Measurements from ENCODE around the gene ACP1. TPM values are rescaled to one million over a fixed set of nuclear protein-coding genes. Genes with fewer than 3 reads are reported as not detected.

The ACP1 gene
- polyA plus RNA-seq, 1 of the 3 experiments (the other 2 are of a cell fraction), result 88.9 TPM

DNA sequence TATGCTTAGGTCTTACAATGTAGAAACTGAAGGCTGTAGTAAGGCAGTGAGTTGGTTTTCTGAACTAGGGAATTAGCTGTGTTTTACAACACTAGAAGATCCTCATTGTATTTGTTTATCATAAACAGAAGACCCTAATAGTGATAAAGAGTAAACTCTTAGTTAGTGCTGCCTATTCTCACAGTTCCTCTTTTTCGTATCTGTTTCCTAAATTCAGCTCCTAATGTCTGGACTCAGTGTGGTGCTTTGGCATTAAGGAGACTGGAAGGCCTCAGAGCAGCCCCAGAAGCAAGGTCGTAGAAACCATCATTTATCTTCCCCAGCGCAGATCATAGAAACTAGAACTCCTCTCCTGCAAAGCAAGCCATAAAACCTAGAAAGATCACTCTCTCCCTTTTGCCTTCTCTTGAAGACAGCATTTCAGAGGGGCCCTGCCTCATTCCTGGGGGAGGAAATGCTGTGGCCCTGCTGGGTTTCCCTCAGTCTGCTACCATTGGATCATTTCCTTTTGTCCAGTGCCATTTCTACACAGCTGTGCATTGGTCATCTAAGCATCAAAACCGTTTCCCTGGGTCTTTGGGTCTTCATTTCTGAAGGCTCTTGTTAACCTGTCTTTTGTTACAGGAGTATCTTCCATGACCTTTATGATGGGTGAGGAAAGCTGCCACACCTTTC, 4.7 kb downstream of the ACP1 start:
- no peaks in the 10 kb centered on the region for H3K9me3 ChIP-seq
- no peak for DNase-seq

More for the DNA sequence above, 4.7 kb downstream of the ACP1 start:
- Histone ChIP-seq H3F3A (replicated peaks; ENCODE audit: insufficient read depth) (no peaks in the 10 kb centered on the region), H4K20me1 (ENCODE audit: insufficient read depth) (peaks cover 68% of the 10 kb centered on the region), H3K27me3 (ENCODE audit: insufficient read depth) (no peaks in the 10 kb centered on the region), H3K36me3 (replicated peaks in 1 of 2; ENCODE audit: control insufficient read depth in 1 of 2, insufficient read depth in 2 of 2, low read length in 1 of 2) (peaks cover 26 to 47% of the 10 kb centered on the region in 2 experiments), H3K79me2 (ENCODE audit: insufficient read depth) (peaks cover 98% of the 10 kb centered on the region), H3K4me1 (ENCODE audit: control insufficient read depth in 1 of 2, insufficient read depth in 2 of 2, low read depth in 1 of 2, low read length in 1 of 2) (peaks cover 13 to 14% of the 10 kb centered on the region in 2 experiments; a peak in 3 of 4 replicates), H3K9ac (no peak overlapping the region), H3K9me2 (no peaks in the 10 kb centered on the region), H3K27ac (ENCODE audit: low read depth in 2 of 2, low read length in 1 of 2) (no peak overlapping the region), H3K4me3 (ENCODE audit: low read depth in 2 of 2, low read length in 1 of 2) (no peak overlapping the region), H3K4me2 (no peak overlapping the region), H2AFZ (ENCODE audit: low read depth) (no peak overlapping the region)
- TF ChIP-seq TAF1 (IDR thresholded peaks at IDR 0.05; ENCODE audit: borderline replicate concordance, low read depth, low read length) (no peak), GATA2 (CRISPR knock-in tag; IDR thresholded peaks at IDR 0.05) (no peak), GABPA (IDR thresholded peaks at IDR 0.05; ENCODE audit: low read depth) (no peak), NFIC (IDR thresholded peaks at IDR 0.05; ENCODE audit: borderline replicate concordance) (no peak), FOSL2 (IDR thresholded peaks at IDR 0.05; ENCODE audit: borderline replicate concordance, low read depth) (no peak), MEF2A (IDR thresholded peaks at IDR 0.05; ENCODE audit: borderline replicate concordance, low read depth) (no peak)
- TF ChIP-seq, protein P1, sequence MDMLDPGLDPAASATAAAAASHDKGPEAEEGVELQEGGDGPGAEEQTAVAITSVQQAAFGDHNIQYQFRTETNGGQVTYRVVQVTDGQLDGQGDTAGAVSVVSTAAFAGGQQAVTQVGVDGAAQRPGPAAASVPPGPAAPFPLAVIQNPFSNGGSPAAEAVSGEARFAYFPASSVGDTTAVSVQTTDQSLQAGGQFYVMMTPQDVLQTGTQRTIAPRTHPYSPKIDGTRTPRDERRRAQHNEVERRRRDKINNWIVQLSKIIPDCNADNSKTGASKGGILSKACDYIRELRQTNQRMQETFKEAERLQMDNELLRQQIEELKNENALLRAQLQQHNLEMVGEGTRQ (IDR thresholded peaks at IDR 0.05; ENCODE audit: borderline replicate concordance, low read depth, low read length), result no peak
- TF ChIP-seq, protein P2, sequence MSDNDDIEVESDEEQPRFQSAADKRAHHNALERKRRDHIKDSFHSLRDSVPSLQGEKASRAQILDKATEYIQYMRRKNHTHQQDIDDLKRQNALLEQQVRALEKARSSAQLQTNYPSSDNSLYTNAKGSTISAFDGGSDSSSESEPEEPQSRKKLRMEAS (IDR thresholded peaks at IDR 0.05; ENCODE audit: low read depth), result no peak
- TF ChIP-seq, protein P3, sequence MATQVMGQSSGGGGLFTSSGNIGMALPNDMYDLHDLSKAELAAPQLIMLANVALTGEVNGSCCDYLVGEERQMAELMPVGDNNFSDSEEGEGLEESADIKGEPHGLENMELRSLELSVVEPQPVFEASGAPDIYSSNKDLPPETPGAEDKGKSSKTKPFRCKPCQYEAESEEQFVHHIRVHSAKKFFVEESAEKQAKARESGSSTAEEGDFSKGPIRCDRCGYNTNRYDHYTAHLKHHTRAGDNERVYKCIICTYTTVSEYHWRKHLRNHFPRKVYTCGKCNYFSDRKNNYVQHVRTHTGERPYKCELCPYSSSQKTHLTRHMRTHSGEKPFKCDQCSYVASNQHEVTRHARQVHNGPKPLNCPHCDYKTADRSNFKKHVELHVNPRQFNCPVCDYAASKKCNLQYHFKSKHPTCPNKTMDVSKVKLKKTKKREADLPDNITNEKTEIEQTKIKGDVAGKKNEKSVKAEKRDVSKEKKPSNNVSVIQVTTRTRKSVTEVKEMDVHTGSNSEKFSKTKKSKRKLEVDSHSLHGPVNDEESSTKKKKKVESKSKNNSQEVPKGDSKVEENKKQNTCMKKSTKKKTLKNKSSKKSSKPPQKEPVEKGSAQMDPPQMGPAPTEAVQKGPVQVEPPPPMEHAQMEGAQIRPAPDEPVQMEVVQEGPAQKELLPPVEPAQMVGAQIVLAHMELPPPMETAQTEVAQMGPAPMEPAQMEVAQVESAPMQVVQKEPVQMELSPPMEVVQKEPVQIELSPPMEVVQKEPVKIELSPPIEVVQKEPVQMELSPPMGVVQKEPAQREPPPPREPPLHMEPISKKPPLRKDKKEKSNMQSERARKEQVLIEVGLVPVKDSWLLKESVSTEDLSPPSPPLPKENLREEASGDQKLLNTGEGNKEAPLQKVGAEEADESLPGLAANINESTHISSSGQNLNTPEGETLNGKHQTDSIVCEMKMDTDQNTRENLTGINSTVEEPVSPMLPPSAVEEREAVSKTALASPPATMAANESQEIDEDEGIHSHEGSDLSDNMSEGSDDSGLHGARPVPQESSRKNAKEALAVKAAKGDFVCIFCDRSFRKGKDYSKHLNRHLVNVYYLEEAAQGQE (IDR thresholded peaks at IDR 0.05; ENCODE audit: low read depth, low read length), result no peak
- TF ChIP-seq, protein P4, sequence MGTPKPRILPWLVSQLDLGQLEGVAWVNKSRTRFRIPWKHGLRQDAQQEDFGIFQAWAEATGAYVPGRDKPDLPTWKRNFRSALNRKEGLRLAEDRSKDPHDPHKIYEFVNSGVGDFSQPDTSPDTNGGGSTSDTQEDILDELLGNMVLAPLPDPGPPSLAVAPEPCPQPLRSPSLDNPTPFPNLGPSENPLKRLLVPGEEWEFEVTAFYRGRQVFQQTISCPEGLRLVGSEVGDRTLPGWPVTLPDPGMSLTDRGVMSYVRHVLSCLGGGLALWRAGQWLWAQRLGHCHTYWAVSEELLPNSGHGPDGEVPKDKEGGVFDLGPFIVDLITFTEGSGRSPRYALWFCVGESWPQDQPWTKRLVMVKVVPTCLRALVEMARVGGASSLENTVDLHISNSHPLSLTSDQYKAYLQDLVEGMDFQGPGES (IDR thresholded peaks at IDR 0.05; ENCODE audit: low read depth, low read length), result no peak
- TF ChIP-seq, protein P5, sequence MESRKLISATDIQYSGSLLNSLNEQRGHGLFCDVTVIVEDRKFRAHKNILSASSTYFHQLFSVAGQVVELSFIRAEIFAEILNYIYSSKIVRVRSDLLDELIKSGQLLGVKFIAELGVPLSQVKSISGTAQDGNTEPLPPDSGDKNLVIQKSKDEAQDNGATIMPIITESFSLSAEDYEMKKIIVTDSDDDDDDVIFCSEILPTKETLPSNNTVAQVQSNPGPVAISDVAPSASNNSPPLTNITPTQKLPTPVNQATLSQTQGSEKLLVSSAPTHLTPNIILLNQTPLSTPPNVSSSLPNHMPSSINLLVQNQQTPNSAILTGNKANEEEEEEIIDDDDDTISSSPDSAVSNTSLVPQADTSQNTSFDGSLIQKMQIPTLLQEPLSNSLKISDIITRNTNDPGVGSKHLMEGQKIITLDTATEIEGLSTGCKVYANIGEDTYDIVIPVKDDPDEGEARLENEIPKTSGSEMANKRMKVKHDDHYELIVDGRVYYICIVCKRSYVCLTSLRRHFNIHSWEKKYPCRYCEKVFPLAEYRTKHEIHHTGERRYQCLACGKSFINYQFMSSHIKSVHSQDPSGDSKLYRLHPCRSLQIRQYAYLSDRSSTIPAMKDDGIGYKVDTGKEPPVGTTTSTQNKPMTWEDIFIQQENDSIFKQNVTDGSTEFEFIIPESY (IDR thresholded peaks at IDR 0.05; ENCODE audit: borderline replicate concordance, low read depth), result no peak
- 92% methylated on average over 4 of the region's 4 CpGs for WGBS (ENCODE audit: low lambda C conversion rate)
- ChIA-PET POLR2A (no interaction called here), CTCF (interaction anchor here (1.0 kb wide), 1 partner anchor 22 kb away, joined by 3 read pairs; no protein-coding TSS in a partner anchor)
